ENCODE results near the gene PCID2. TPM values are rescaled to one million over a fixed set of nuclear protein-coding genes. Genes with fewer than 3 reads are reported as not detected.

Gene PCID2
- total RNA-seq, 1 donor from 2014 or later, result 99.6 TPM

GRCh38 chr13:113223070-113223469, 14.6 kb upstream of the PCID2 start:
- no peak overlapping the region for H3K27ac ChIP-seq
- no peak overlapping the region for H3K4me2 ChIP-seq
- TF ChIP-seq EZH2 (IDR thresholded peaks at IDR 0.05), result no peak
- TF ChIP-seq EZH2phosphoT487 (IDR thresholded peaks at IDR 0.05), result no peak
- TF ChIP-seq CTCF (IDR thresholded peaks at IDR 0.05), result no peak
- Mint-ChIP-seq H3K27me3 (ENCODE audit: insufficient read depth, low read depth) (peaks cover 2% of the 10 kb centered on the region), H3K4me3 (no peak overlapping the region), H3K27ac (peak overlapping the region; percentile 9), H3K9me3 (no peaks in the 10 kb centered on the region), H3K4me1 (no peaks in the 10 kb centered on the region), H3K36me3 (peaks cover 25% of the 10 kb centered on the region)
- H3K9ac ChIP-seq, result no peak overlapping the region
- H3K4me3 ChIP-seq, result no peak overlapping the region
- no peaks in the 10 kb centered on the region for H3F3A ChIP-seq (ENCODE audit: low read depth)
- no peak for DNase-seq (ENCODE audit: low spot score)
- H3K9me3 ChIP-seq (ENCODE audit: low read depth), result no peaks in the 10 kb centered on the region
- H3K4me1 ChIP-seq, result no peaks in the 10 kb centered on the region
- H3K27me3 ChIP-seq, result no peaks in the 10 kb centered on the region
- peaks cover 71% of the 10 kb centered on the region for H3K79me2 ChIP-seq (ENCODE audit: low read depth)
- H3K36me3 ChIP-seq, result peaks cover 4% of the 10 kb centered on the region
- no peak overlapping the region for H2AFZ ChIP-seq (replicated peaks)
- peaks cover 24% of the 10 kb centered on the region for H4K20me1 ChIP-seq (ENCODE audit: low read depth)

- Histone ChIP-seq H3K9me3 (ENCODE audit: low read depth) (no peaks in the 10 kb centered on the region), H3K27ac (no peak overlapping the region), H3K4me3 (no peak overlapping the region), H3K36me3 (peaks cover 4% of the 10 kb centered on the region), H3K4me2 (no peak overlapping the region), H4K20me1 (ENCODE audit: low read depth) (peaks cover 34% of the 10 kb centered on the region), H3K79me2 (ENCODE audit: low read depth) (peaks cover 83% of the 10 kb centered on the region), H3K27me3 (no peaks in the 10 kb centered on the region), H3K9ac (no peak overlapping the region), H2AFZ (replicated peaks) (no peak overlapping the region), H3F3A (ENCODE audit: low read depth) (peaks cover 11% of the 10 kb centered on the region), H3K4me1 (peaks cover 18% of the 10 kb centered on the region)
- no peak for TF ChIP-seq EZH2 (IDR thresholded peaks at IDR 0.05)
- TF ChIP-seq EZH2phosphoT487 (IDR thresholded peaks at IDR 0.05), result no peak
- peak; percentile 42 for TF ChIP-seq CTCF (IDR thresholded peaks at IDR 0.05)
- Mint-ChIP-seq H3K36me3 (peaks cover 14% of the 10 kb centered on the region), H3K4me1 (peaks cover 3% of the 10 kb centered on the region), H3K4me3 (no peak overlapping the region), H3K27me3 (ENCODE audit: insufficient read depth, low read depth) (peaks cover 2% of the 10 kb centered on the region), H3K27ac (no peak overlapping the region), H3K9me3 (no peaks in the 10 kb centered on the region)
- DNase-seq (ENCODE audit: low spot score), result peak; percentile 48
Observed at GRCh38 chr13:113220877-113221276, 12.4 kb upstream of the PCID2 start.

GRCh38 chr13:113220141-113220598, 11.7 kb upstream of the PCID2 start:
- peaks cover 13% of the 10 kb centered on the region for H3F3A ChIP-seq (ENCODE audit: low read depth)
- no peaks in the 10 kb centered on the region for H3K9me3 ChIP-seq (ENCODE audit: low read depth)
- Mint-ChIP-seq H3K36me3 (peaks cover 14% of the 10 kb centered on the region), H3K27me3 (ENCODE audit: insufficient read depth, low read depth) (peaks cover 2% of the 10 kb centered on the region), H3K9me3 (no peaks in the 10 kb centered on the region), H3K4me3 (no peak overlapping the region), H3K4me1 (peaks cover 3% of the 10 kb centered on the region), H3K27ac (no peak overlapping the region)
- peaks cover 18% of the 10 kb centered on the region for H3K4me1 ChIP-seq
- no peak for DNase-seq (ENCODE audit: low spot score)
- peaks cover 85% of the 10 kb centered on the region for H3K79me2 ChIP-seq (ENCODE audit: low read depth)
- no peak overlapping the region for H2AFZ ChIP-seq (replicated peaks)
- H3K9ac ChIP-seq, result no peak overlapping the region
- peaks cover 4% of the 10 kb centered on the region for H3K36me3 ChIP-seq
- no peaks in the 10 kb centered on the region for H3K27me3 ChIP-seq
- no peak overlapping the region for H3K4me2 ChIP-seq
- no peak overlapping the region for H3K27ac ChIP-seq
- H3K4me3 ChIP-seq, result no peak overlapping the region
- TF ChIP-seq EZH2 (IDR thresholded peaks at IDR 0.05) (no peak), CTCF (IDR thresholded peaks at IDR 0.05) (no peak), EZH2phosphoT487 (IDR thresholded peaks at IDR 0.05) (no peak)
- peaks cover 36% of the 10 kb centered on the region for H4K20me1 ChIP-seq (ENCODE audit: low read depth)
